Naive B cell (primary cell): ENCODE data around the gene ZRANB2. TPM values are rescaled to one million over a fixed set of nuclear protein-coding genes. Genes with fewer than 3 reads are reported as not detected.
A peak's percentile ranks its signal among the peaks of the same experiment; 100 is the strongest.

ENCODE experiments used
- ATAC-seq, 2 donors: fragments of 150-1000 bp; cut with Tn5 transposase; 2 replicates each; pipeline ENCODE4 v1.10.0; 2021; ENCODE audit warnings: low read depth in 2 of 2, mild to moderate bottlenecking in 2 of 2, moderate library complexity in 2 of 2
- DNase-seq: peaks from one replicate; pipeline ENCODE4 v3.0.0; 2022
- H3K27ac Mint-ChIP-seq, 6 donors: one replicate each; pipeline ENCODE4 v1.8.0; 2020 to 2022; ENCODE audit warnings: mild to moderate bottlenecking in 6 of 6, mixed read lengths in 6 of 6, moderate library complexity in 5 of 6, inconsistent platforms in 2 of 6
- H3K27me3 Mint-ChIP-seq, 3 donors: one replicate each; pipeline ENCODE4 v1.8.0; 2021 to 2022; ENCODE audit warnings: mixed read lengths in 3 of 3, mild to moderate bottlenecking in 1 of 3
- H3K36me3 Mint-ChIP-seq, 2 donors: one replicate each; pipeline ENCODE4 v1.8.0; 2020 to 2022; ENCODE audit warnings: mixed read lengths in 2 of 2, inconsistent platforms in 1 of 2, mild to moderate bottlenecking in 1 of 2
- H3K4me1 Mint-ChIP-seq, 3 donors: one replicate each; pipeline ENCODE4 v1.8.0; 2020 to 2022; ENCODE audit warnings: mixed read lengths in 3 of 3, inconsistent platforms in 1 of 3, mild to moderate bottlenecking in 1 of 3, moderate library complexity in 1 of 3
- H3K4me3 Mint-ChIP-seq, 8 donors: one replicate each; pipeline ENCODE4 v1.8.0; 2020 to 2022; ENCODE audit warnings: mild to moderate bottlenecking in 8 of 8, mixed read lengths in 8 of 8, moderate library complexity in 8 of 8, inconsistent platforms in 2 of 8
- H3K9me3 Mint-ChIP-seq, 7 donors: one replicate each; pipeline ENCODE4 v1.8.0; 2020 to 2022; ENCODE audit warnings: mixed read lengths in 7 of 7, mild to moderate bottlenecking in 5 of 7, inconsistent platforms in 2 of 7, moderate library complexity in 1 of 7
- polyA plus RNA-seq, 6 donors: library from polyadenylated mRNA; unstranded; fragments of 300-500 nt; fragmentation: Illumina TruSeq; gene quantifications; one replicate each; pipeline ENCODE4 v1.2.3, GENCODE V29; 2021; ENCODE audit warnings: low read depth in 6 of 6

Gene ZRANB2
- polyA plus RNA-seq, 6 donors from 2014 or later = 40.7 to 59.7 (median 52.3) TPM

- no peak overlapping the region for H3K4me3 Mint-ChIP-seq
Observed at GRCh38 chr1:71053146-71053545, 27.7 kb downstream of the ZRANB2 start.

GRCh38 chr1:71049951-71050598 is 30.8 kb downstream of the ZRANB2 start:
- Mint-ChIP-seq H3K27ac (no peak overlapping the region), H3K4me3 (peak overlapping the region in 1 of 8 donors; percentile 34), H3K9me3 (no peaks in the 10 kb centered on the region), H3K4me1 (peaks cover 11 to 26% (median 23%) of the 10 kb centered on the region in 3 donors), H3K27me3 (peaks cover 36 to 44% (median 44%) of the 10 kb centered on the region in 3 donors), H3K36me3 (peaks cover 0 to 4% of the 10 kb centered on the region in 2 donors)
- peak; percentile 33 for DNase-seq
- ATAC-seq = peak; percentile 51 to 58

More at GRCh38 chr1:71053146-71053545, 27.7 kb downstream of the ZRANB2 start:
- ATAC-seq (no peak), DNase-seq (no peak)
- H3K27ac Mint-ChIP-seq = peak overlapping the region in 2 of 6 donors; percentile 33 to 56
- no peaks in the 10 kb centered on the region for H3K9me3 Mint-ChIP-seq
- H3K27me3 Mint-ChIP-seq = peaks cover 12 to 15% (median 14%) of the 10 kb centered on the region in 3 donors
- peaks cover 1 to 7% (median 3%) of the 10 kb centered on the region in 3 donors for H3K4me1 Mint-ChIP-seq
- H3K36me3 Mint-ChIP-seq = no peaks in the 10 kb centered on the region

GRCh38 chr1:71047635-71048607 is 32.9 kb downstream of the ZRANB2 start, which contains the start of gene PTGER3:
Gene PTGER3, minus strand, starts transcription at chr1:71047816. Its CDS starts 239 bp downstream, at chr1:71047577.
- DNase-seq (peak; percentile 18), ATAC-seq (peak; percentile 48 to 59)
- peaks cover 0 to 4% of the 10 kb centered on the region in 2 donors for H3K36me3 Mint-ChIP-seq
- H3K4me3 Mint-ChIP-seq = peak within 1 kb of the TSS; percentile 80 to 91 (median 87)
- peaks cover 9 to 23% (median 23%) of the 10 kb centered on the region in 3 donors for H3K4me1 Mint-ChIP-seq
- no peaks in the 10 kb centered on the region for H3K9me3 Mint-ChIP-seq
- H3K27ac Mint-ChIP-seq = peak within 1 kb of the TSS in 2 of 6 donors; percentile 76 to 93
- H3K27me3 Mint-ChIP-seq = peaks cover 41 to 51% (median 49%) of the 10 kb centered on the region in 3 donors

GRCh38 chr1:71046891-71047634 is 33.8 kb downstream of the ZRANB2 start:
- Mint-ChIP-seq H3K4me3 (peak overlapping the region; percentile 80 to 91 (median 87)), H3K36me3 (peaks cover 0 to 4% of the 10 kb centered on the region in 2 donors), H3K27me3 (peaks cover 41 to 51% (median 49%) of the 10 kb centered on the region in 3 donors), H3K27ac (peak overlapping the region in 2 of 6 donors; percentile 76 to 93), H3K4me1 (peaks cover 9 to 23% (median 21%) of the 10 kb centered on the region in 3 donors), H3K9me3 (no peaks in the 10 kb centered on the region)
- DNase-seq (peak; percentile 18), ATAC-seq (peak; percentile 54 to 62)

- no peaks in the 10 kb centered on the region for H3K9me3 Mint-ChIP-seq
- H3K27me3 Mint-ChIP-seq = peaks cover 53 to 64% (median 61%) of the 10 kb centered on the region in 3 donors
- DNase-seq = no peak
- no peak for ATAC-seq
- H3K4me1 Mint-ChIP-seq = peaks cover 9 to 23% (median 21%) of the 10 kb centered on the region in 3 donors
- H3K4me3 Mint-ChIP-seq = peak overlapping the region in 6 of 8 donors; percentile 17 to 90 (median 46)
- H3K27ac Mint-ChIP-seq = no peak overlapping the region
- H3K36me3 Mint-ChIP-seq = peaks cover 0 to 4% of the 10 kb centered on the region in 2 donors
Observed at GRCh38 chr1:71045463-71046028, 35.3 kb downstream of the ZRANB2 start.

DNA sequence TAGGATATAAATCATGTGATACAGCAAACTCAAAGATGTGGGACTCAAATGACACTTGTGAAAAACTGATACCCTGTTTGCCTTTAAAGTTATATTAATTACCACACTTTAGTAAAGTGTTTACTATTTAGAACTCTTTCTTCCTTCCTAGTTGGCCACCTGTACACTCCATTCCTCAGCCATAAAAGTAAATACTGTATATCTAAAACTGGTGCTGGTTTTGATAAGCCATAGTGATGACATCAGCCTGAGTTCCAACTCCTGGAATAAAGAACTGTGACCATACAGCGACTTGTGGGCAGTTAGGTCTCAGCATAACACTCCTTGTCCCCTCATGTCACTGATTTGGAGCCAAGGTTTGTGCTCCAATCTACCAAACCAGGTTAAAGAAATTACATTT is 36.0 kb downstream of the ZRANB2 start:
- Mint-ChIP-seq H3K27ac (no peak overlapping the region), H3K36me3 (peaks cover 0 to 4% of the 10 kb centered on the region in 2 donors), H3K27me3 (peaks cover 53 to 64% (median 63%) of the 10 kb centered on the region in 3 donors), H3K4me1 (peaks cover 9 to 23% (median 21%) of the 10 kb centered on the region in 3 donors), H3K9me3 (no peaks in the 10 kb centered on the region), H3K4me3 (no peak overlapping the region)
- ATAC-seq = no peak
- DNase-seq = no peak

DNA sequence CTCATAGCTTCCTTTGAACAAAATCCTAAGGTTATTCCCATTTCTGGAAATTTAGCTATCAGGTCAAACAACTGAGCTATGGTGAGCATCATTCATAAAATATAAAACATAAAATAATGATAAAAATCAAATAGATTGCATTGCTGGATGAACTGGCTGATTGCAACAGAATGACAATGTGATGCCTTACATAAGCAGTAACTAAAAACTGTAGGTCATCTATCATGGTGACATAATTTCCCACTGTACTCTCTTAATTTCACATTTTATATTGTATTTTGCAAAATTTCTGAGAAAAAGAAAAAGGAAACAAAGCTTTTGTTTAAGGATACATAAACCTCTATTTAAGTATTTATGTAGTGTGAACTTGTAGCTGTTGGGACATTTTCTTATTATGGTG is 37.8 kb downstream of the ZRANB2 start:
- peaks cover 0 to 2% (median 0%) of the 10 kb centered on the region in 7 donors for H3K9me3 Mint-ChIP-seq
- H3K4me1 Mint-ChIP-seq = peaks cover 8 to 23% (median 19%) of the 10 kb centered on the region in 3 donors
- H3K27me3 Mint-ChIP-seq = peaks cover 46 to 67% (median 62%) of the 10 kb centered on the region in 3 donors
- H3K27ac Mint-ChIP-seq = no peak overlapping the region
- DNase-seq (no peak), ATAC-seq (no peak)
- peaks cover 0 to 4% of the 10 kb centered on the region in 2 donors for H3K36me3 Mint-ChIP-seq
- no peak overlapping the region for H3K4me3 Mint-ChIP-seq

GRCh38 chr1:71041806-71042205 is 39.0 kb downstream of the ZRANB2 start:
- H3K4me3 Mint-ChIP-seq = no peak overlapping the region
- H3K27me3 Mint-ChIP-seq = peaks cover 38 to 55% (median 49%) of the 10 kb centered on the region in 3 donors
- no peak overlapping the region for H3K27ac Mint-ChIP-seq
- peaks cover 5 to 13% (median 7%) of the 10 kb centered on the region in 3 donors for H3K4me1 Mint-ChIP-seq
- peaks cover 0 to 4% of the 10 kb centered on the region in 2 donors for H3K36me3 Mint-ChIP-seq
- DNase-seq (no peak), ATAC-seq (no peak)
- H3K9me3 Mint-ChIP-seq = peaks cover 0 to 2% (median 0%) of the 10 kb centered on the region in 7 donors

DNA sequence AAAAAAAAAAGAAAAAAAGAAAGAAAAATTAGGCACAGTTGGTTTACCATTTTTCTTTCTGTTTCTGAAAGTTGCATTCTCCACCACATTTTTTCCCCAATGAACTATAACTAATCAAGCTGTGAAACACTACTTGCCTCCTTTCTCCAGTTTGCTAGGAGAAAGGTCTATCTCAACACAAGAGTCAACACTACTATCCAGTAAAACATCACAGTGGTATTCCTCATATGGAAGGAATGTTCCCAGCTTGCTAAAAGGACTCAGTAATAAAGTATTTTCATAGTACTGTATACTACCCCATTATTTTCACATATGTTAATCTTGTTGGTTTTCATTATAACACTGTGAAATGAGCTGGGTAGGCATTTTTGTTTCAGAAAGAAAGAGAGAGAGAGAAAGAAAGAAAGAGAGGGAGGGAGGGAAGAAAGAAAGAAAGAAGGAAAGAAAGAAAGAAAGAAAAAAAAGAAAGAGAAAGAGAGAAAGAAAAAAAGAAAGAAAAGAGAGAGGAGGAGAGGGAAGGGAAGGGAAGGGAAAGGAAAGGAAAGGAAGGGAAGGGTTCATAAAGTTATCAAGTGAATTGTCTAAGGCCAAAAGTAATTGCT is 41.1 kb downstream of the ZRANB2 start:
- peaks cover 0 to 2% (median 0%) of the 10 kb centered on the region in 3 donors for H3K4me1 Mint-ChIP-seq
- H3K9me3 Mint-ChIP-seq = peaks cover 0 to 2% (median 0%) of the 10 kb centered on the region in 7 donors
- no peak for ATAC-seq
- H3K36me3 Mint-ChIP-seq = no peaks in the 10 kb centered on the region
- H3K27ac Mint-ChIP-seq = no peak overlapping the region
- no peak overlapping the region for H3K4me3 Mint-ChIP-seq
- no peak for DNase-seq
- peaks cover 24 to 45% (median 40%) of the 10 kb centered on the region in 3 donors for H3K27me3 Mint-ChIP-seq

GRCh38 chr1:71038942-71039341 is 41.9 kb downstream of the ZRANB2 start:
- no peaks in the 10 kb centered on the region for H3K36me3 Mint-ChIP-seq
- peaks cover 22 to 42% (median 39%) of the 10 kb centered on the region in 3 donors for H3K27me3 Mint-ChIP-seq
- peaks cover 0 to 2% (median 0%) of the 10 kb centered on the region in 3 donors for H3K4me1 Mint-ChIP-seq
- ATAC-seq (no peak), DNase-seq (no peak)
- H3K9me3 Mint-ChIP-seq = peaks cover 0 to 2% (median 0%) of the 10 kb centered on the region in 7 donors
- H3K4me3 Mint-ChIP-seq = no peak overlapping the region
- H3K27ac Mint-ChIP-seq = no peak overlapping the region

DNA sequence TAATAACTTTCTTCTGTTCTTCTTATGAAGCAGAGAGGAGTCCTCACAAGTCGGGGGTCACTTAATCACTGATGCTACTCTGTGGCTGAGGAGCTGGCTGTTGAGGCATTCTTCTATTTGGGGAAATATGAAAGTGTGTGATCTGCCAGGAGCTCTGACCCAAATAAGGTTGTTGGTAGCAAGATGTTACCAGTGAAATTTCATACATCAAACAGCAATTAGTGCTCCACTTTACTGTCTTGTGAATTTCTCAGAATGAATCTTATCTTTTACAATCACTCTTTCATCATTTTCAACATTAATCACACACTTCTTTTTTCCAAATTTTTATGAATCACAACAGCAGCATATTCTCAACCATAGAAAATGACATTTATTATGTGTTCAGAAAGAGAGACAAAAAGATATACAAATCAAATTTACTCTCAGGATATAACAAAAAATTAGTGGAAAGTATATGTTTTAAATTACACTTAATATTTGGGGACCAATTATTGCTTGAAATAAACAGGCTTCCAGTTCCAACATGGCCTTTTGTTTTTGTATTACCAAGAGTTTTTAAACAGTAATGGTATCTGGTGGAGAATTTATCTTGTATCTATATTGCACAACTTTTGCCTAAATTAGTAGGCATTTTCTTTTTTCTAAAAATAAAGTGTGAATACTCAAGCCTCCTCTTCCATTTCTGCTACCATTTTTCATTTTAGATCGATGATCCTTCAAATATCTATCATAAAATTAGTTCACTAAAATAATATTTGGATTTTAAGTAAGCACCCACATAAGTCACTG is 42.8 kb downstream of the ZRANB2 start:
- peaks cover 24 to 47% (median 44%) of the 10 kb centered on the region in 3 donors for H3K27me3 Mint-ChIP-seq
- ATAC-seq = no peak

More for the DNA sequence above, 42.8 kb downstream of the ZRANB2 start:
- DNase-seq = no peak
- peaks cover 0 to 2% (median 0%) of the 10 kb centered on the region in 3 donors for H3K4me1 Mint-ChIP-seq
- H3K4me3 Mint-ChIP-seq = no peak overlapping the region
- no peak overlapping the region for H3K27ac Mint-ChIP-seq
- H3K9me3 Mint-ChIP-seq = peaks cover 0 to 2% (median 0%) of the 10 kb centered on the region in 7 donors
- H3K36me3 Mint-ChIP-seq = no peaks in the 10 kb centered on the region
